ENCODE results near the gene PFKFB3.
"Not testable (repeated sequence)": the region's sequence is repeated elsewhere in the genome, so short reads cannot be mapped to it uniquely, and the experiment has no call there.

PFKFB3 gene

DNA sequence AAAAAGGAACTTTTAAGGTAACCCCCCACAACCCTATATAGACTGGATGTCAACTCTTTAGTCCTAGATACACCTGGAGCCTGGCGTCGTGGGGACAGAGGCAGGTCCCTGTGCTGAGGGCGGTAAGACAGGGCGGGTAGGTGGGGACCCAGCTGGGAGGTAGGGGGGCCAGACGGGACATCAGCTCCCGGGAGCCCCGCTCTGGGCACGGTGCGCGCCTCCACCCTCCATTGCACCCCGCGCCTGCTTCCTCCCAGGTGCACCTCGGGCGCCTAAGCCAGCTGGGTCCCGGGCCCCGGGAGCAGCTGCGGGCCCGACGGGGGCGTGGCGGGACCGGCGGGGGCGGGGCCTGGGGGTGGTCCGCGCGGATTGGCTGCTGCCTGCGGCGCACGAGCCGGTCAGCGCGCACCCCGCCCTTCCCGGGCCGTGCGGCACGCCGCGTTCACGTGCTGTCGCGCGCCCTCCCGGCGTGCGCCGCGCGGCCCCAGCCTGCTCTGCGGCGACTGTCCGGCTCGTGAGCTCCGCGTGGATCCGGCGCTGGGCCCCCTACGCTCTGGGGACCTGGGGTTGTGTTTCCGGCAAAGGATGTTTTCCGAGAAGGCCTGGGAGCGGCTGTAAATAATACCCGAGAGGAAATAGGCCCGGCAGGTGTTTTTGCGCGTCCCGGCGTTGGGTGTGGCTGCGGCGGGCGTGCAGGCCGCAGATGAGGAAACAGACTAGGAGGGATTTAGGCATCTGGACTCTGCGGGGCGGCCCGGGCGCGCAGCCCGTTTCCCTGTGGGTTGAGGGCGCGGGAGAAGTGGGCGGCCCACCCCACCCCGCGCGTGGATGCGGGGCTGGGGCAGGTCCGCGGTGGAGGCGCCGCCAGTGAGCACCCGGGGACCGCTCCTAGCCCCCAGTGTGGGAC is 39.1 kb upstream of the PFKFB3 start:
- no peak for TF ChIP-seq CTCF (IDR thresholded peaks at IDR 0.05; ENCODE audit: extremely low read depth, missing control alignments)
- peak; percentile 98 for DNase-seq (ENCODE audit: low spot score)

DNA sequence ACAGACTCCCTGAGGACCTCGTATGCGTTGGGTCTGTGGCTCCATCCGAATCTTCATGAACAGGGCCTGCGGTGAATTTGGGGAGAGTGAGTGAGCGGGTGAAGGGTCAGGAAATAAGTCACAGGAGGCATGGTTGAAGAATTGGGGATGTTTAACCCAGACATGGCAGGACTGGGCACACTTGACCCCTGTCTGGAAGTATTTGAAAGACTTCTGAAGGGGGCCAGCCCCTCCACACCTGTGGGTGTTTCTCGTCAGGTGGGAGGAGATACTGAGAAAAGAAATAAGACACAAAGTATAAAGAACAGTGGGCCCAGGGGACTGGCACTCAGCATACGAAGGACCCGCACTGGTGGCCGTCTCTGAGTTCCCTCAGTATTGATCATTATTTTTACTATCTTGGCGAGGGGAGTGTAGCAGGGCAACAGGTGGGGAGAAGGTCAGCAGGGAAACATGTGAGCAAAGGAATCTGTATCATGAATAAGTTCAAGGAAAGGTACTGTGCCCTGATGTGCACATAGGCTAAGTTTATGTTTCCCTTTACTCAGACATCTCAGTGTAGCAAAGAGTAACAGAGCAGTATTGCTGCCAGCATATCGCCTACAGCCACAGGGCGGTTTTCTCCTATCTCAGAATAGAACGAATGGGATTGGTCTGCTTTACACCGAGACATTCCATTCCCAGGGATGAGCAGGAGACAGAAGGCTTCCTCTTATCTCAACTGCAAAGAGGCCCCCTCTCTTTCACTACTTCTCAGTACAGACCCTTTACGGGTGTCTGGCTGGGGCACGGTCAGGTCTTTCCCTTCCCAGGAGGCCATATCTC is 38.2 kb upstream of the PFKFB3 start:
- DNase-seq (ENCODE audit: low spot score): no peak
- no peak for TF ChIP-seq CTCF (IDR thresholded peaks at IDR 0.05; ENCODE audit: extremely low read depth, missing control alignments)

DNA sequence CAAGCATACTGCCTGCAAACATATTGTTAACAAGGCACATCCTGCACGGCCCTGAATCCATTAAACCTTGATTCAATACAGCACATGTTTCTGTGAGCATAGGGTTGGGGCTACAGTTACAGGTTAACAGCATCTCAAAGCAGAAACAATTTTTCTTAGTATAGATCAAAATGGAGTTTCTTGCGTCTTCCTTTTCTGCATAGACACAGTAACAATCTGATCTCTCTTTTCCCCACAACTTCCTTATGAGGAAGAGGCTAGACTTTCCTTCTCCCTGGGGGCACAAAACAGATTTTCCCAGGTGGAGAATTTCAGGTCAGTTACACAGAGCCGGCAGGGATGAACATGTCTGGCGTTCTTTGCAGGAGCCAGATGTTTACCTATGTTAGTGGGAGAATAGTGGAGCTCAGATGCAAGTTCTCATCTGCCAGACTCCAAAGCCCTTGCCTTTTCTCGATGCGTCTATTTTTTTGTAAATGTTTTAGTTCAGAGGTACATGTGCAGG is 37.5 kb upstream of the PFKFB3 start:
- no peak for TF ChIP-seq CTCF (IDR thresholded peaks at IDR 0.05; ENCODE audit: extremely low read depth, missing control alignments)
- no peak for DNase-seq (ENCODE audit: low spot score)

- not testable (repeated sequence) for DNase-seq (ENCODE audit: low spot score)
Measured at GRCh38 chr10:6165933-6166332, 36.8 kb upstream of the PFKFB3 start.

DNA sequence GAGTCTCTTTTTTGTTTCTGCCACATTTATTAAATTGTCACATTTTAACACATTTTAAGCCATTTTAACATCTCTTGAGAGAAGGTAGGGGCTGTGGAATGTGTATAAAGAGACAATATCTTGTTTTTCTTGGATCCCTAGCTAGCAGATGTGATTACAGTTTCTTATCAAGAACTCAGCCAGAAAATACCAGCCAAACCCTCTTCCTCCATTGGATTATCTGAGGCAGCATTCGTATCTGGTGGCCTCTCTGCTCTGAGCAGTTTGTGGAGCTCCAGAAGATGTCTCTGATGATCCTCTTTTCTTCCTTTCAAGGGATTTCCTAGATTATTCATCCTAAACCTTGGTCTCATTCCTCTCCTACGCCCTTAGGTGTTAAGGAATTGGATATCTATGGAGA is 35.3 kb upstream of the PFKFB3 start:
- no peak for TF ChIP-seq CTCF (IDR thresholded peaks at IDR 0.05; ENCODE audit: extremely low read depth, missing control alignments)
- no peak for DNase-seq (ENCODE audit: low spot score)

DNA sequence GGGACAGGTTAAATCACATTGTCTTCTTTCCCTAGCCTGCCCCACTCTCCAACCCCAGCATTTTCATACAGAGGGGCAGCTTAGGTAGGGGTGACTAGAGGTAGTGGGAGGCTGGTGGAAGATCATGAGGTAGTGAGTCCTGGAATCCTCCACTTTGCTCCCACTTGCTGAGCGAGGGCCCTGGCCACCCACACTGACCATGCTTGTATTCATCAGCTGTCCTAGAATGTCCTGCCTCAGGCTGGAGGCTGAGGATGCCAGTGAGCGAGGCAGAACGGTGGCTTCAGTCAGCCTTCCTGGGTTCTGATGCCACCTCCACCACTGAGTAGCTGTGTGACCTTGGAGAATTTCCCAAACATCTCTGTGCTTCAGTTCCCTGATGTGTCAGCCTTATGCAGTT is 34.6 kb upstream of the PFKFB3 start:
- DNase-seq (ENCODE audit: low spot score): no peak
- TF ChIP-seq CTCF (IDR thresholded peaks at IDR 0.05; ENCODE audit: extremely low read depth, missing control alignments): no peak

DNA sequence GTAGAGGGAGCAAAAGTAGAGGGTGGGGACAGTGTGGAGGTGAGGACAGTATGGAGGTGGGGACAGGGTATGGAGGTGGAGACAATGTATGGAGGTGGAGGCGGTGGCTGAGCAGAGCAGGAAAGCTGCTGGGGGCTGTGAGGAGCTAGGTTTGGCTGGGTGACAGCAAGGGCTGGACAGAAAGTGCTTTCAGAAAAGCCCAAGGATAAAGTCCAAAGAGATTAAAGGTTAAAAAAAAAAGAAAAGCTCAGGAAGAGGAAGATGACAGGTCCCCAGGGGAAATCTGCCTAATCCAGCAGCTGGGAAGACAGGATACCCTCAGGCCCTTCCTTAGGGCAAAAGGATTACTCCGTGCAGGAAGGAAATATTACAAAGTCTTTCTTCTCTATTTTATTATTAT is 32.1 kb upstream of the PFKFB3 start:
- DNase-seq (ENCODE audit: low spot score): no peak
- no peak for TF ChIP-seq CTCF (IDR thresholded peaks at IDR 0.05; ENCODE audit: extremely low read depth, missing control alignments)

Data from GM20000 (cell line).